Measurements from ENCODE around the gene AKT1. TPM values are rescaled to one million over a fixed set of nuclear protein-coding genes. Genes with fewer than 3 reads are reported as not detected.

Gene AKT1
- total and polyA plus RNA-seq, 2 of the 13 experiments (the other 11 are each of a cell fraction or from before 2014, with no cell fraction given), result 96.2 to 116 TPM

DNA sequence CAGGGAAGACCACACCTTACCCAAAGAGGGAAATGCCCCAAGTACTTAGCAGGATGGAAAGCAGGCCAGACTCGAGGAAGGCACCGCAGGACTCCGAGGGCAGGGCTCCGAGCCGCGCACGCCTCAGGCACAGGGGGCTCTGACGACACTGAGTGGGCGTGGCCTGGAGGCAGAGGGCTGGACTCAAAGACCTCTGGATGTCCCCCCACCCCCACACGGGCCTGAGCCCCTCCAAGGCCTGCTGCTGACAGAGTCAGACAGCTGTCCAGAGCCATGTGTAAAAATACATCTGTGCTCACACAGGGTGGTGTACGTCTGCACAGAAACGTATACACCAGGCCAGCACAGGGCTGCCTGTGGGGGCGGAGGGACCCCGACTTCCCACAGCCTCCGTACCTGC is 1.4 kb downstream of the AKT1 start (continued):
- TF ChIP-seq, protein P1, sequence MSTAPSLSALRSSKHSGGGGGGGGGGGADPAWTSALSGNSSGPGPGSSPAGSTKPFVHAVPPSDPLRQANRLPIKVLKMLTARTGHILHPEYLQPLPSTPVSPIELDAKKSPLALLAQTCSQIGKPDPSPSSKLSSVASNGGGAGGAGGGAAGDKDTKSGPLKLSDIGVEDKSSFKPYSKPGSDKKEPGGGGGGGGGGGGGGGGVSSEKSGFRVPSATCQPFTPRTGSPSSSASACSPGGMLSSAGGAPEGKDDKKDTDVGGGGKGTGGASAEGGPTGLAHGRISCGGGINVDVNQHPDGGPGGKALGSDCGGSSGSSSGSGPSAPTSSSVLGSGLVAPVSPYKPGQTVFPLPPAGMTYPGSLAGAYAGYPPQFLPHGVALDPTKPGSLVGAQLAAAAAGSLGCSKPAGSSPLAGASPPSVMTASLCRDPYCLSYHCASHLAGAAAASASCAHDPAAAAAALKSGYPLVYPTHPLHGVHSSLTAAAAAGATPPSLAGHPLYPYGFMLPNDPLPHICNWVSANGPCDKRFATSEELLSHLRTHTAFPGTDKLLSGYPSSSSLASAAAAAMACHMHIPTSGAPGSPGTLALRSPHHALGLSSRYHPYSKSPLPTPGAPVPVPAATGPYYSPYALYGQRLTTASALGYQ (CRISPR knock-in tag; IDR thresholded peaks at IDR 0.05), result no peak
- TF ChIP-seq, protein P2, sequence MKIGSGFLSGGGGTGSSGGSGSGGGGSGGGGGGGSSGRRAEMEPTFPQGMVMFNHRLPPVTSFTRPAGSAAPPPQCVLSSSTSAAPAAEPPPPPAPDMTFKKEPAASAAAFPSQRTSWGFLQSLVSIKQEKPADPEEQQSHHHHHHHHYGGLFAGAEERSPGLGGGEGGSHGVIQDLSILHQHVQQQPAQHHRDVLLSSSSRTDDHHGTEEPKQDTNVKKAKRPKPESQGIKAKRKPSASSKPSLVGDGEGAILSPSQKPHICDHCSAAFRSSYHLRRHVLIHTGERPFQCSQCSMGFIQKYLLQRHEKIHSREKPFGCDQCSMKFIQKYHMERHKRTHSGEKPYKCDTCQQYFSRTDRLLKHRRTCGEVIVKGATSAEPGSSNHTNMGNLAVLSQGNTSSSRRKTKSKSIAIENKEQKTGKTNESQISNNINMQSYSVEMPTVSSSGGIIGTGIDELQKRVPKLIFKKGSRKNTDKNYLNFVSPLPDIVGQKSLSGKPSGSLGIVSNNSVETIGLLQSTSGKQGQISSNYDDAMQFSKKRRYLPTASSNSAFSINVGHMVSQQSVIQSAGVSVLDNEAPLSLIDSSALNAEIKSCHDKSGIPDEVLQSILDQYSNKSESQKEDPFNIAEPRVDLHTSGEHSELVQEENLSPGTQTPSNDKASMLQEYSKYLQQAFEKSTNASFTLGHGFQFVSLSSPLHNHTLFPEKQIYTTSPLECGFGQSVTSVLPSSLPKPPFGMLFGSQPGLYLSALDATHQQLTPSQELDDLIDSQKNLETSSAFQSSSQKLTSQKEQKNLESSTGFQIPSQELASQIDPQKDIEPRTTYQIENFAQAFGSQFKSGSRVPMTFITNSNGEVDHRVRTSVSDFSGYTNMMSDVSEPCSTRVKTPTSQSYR (CRISPR knock-in tag; IDR thresholded peaks at IDR 0.05; ENCODE audit: borderline replicate concordance), result peak; percentile 24; the same call in 1 of the 2 replicates
- no peak for TF ChIP-seq ZNF441 (CRISPR knock-in tag; IDR thresholded peaks at IDR 0.05; ENCODE audit: borderline replicate concordance)
- no peak for TF ChIP-seq FLYWCH1 (CRISPR knock-in tag; IDR thresholded peaks at IDR 0.05)
- TF ChIP-seq, protein P3, sequence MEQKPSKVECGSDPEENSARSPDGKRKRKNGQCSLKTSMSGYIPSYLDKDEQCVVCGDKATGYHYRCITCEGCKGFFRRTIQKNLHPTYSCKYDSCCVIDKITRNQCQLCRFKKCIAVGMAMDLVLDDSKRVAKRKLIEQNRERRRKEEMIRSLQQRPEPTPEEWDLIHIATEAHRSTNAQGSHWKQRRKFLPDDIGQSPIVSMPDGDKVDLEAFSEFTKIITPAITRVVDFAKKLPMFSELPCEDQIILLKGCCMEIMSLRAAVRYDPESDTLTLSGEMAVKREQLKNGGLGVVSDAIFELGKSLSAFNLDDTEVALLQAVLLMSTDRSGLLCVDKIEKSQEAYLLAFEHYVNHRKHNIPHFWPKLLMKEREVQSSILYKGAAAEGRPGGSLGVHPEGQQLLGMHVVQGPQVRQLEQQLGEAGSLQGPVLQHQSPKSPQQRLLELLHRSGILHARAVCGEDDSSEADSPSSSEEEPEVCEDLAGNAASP (CRISPR knock-in tag; IDR thresholded peaks at IDR 0.05; ENCODE audit: borderline replicate concordance), result 0 out of 2 replicates have a peak, but pooled peaks have one; percentile 6
- TF ChIP-seq, protein P4, sequence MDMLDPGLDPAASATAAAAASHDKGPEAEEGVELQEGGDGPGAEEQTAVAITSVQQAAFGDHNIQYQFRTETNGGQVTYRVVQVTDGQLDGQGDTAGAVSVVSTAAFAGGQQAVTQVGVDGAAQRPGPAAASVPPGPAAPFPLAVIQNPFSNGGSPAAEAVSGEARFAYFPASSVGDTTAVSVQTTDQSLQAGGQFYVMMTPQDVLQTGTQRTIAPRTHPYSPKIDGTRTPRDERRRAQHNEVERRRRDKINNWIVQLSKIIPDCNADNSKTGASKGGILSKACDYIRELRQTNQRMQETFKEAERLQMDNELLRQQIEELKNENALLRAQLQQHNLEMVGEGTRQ (IDR thresholded peaks at IDR 0.05; ENCODE audit: low read depth, low read length), result no peak
- TF ChIP-seq, protein P4 (CRISPR knock-in tag; IDR thresholded peaks at IDR 0.05; ENCODE audit: borderline replicate concordance), result no peak
- TF ChIP-seq NRL (CRISPR knock-in tag; IDR thresholded peaks at IDR 0.05; ENCODE audit: borderline replicate concordance), result peak; percentile 4; the same call in 1 of the 2 replicates
- TF ChIP-seq ZNF883 (CRISPR knock-in tag; IDR thresholded peaks at IDR 0.05; ENCODE audit: not compliant biosample characterization), result peak; percentile 25
- no peak for TF ChIP-seq ZNF557 (CRISPR knock-in tag; IDR thresholded peaks at IDR 0.05)
- TF ChIP-seq, protein P5, sequence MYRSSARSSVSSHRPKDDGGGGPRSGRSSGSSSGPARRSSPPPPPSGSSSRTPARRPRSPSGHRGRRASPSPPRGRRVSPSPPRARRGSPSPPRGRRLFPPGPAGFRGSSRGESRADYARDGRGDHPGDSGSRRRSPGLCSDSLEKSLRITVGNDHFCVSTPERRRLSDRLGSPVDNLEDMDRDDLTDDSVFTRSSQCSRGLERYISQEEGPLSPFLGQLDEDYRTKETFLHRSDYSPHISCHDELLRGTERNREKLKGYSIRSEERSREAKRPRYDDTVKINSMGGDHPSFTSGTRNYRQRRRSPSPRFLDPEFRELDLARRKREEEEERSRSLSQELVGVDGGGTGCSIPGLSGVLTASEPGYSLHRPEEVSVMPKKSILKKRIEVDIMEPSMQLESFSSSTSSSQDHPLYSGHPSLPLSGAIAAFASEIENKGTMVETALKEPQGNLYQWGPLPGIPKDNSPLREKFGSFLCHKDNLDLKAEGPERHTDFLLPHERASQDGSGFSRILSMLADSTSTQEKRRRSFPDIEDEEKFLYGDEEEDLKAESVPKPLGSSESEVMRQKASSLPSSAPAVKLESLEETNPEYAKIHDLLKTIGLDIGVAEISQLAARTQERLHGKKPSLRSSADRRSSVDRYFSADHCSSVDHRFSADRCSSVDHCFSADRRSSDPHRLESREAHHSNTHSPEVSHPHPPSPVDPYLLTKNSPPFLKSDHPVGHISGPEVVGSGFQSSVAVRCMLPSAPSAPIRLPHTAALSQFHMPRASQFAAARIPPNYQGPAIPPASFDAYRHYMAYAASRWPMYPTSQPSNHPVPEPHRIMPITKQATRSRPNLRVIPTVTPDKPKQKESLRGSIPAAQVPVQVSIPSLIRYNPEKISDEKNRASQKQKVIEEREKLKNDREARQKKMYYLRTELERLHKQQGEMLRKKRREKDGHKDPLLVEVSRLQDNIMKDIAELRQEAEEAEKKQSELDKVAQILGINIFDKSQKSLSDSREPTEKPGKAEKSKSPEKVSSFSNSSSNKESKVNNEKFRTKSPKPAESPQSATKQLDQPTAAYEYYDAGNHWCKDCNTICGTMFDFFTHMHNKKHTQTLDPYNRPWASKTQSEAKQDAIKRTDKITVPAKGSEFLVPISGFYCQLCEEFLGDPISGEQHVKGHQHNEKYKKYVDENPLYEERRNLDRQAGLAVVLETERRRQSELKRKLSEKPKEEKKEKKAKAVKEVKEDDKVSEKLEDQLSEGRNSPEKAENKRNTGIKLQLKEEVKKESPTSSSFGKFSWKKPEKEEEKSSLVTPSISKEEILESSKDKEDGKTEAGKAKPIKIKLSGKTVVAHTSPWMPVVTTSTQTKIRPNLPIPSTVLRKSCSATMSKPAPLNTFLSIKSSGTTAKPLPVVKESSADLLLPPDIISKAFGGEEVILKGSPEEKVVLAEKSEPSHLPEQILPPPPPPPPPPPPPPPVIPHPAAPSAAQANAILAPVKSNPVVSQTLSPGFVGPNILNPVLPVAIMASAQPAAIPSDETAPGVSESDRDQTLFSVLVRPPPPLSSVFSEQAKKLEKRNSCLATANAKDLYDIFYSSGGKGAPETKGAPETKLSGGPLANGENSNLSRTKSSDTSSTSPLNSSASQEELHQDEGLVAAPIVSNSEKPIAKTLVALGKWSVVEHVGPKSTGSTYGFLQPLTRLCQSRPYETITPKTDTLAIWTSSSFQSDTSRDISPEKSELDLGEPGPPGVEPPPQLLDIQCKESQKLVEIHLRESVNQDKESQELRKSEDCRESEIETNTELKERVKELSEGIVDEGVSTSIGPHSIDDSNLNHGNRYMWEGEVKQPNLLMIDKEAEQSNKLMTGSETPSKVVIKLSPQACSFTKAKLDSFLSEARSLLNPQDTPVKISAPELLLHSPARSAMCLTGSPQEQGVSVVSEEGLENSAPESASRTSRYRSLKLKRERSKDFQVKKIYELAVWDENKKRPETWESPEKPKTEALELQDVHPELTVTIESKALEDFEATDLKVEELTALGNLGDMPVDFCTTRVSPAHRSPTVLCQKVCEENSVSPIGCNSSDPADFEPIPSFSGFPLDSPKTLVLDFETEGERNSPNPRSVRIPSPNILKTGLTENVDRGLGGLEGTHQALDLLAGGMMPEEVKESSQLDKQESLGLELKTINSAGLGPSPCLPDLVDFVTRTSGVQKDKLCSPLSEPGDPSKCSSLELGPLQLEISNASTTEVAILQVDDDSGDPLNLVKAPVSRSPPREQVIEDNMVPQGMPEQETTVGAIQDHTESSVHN (CRISPR knock-in tag; IDR thresholded peaks at IDR 0.05), result no peak
- TF ChIP-seq HES4 (CRISPR knock-in tag; IDR thresholded peaks at IDR 0.05; ENCODE audit: borderline replicate concordance), result no peak
